Effector CD4-positive, alpha-beta T cell (primary cell): ENCODE results near the gene RBM27.
"Not testable (repeated sequence)": the region's sequence is repeated elsewhere in the genome, so short reads cannot be mapped to it uniquely, and the experiment has no call there.

Experiments
- DNase-seq: peaks from one replicate; pipeline ENCODE4 v3.0.0-alpha.2; 2020

Gene RBM27

DNA sequence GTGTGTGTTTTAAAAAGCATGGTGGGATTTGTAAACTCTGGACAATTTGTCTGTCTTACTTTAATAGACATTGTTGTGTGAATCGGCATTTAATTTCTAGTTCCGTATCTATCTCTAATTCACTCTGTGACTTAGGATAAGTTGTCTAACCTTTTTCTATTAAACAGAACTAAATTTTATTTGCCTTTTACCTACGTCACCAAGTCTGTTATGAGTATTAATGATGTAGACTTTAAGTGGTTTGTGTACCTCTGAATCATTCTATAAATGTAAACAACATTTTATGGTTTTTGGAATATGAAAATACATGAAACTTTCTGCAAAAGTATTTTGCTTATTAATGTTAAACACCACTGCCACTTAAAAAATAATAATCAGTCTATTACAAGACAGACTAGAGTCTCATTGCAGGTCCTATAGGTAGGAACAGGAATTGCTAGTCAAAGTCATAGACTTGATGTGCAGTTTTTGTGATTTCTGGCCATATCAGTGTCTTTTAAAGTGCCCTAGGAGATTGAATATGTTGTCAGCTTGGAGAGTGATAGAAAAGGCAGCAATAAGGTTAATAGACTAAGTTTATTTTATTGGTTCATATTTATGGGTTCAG lies 5.6 kb downstream of the RBM27 start:
- no peak for DNase-seq

DNA sequence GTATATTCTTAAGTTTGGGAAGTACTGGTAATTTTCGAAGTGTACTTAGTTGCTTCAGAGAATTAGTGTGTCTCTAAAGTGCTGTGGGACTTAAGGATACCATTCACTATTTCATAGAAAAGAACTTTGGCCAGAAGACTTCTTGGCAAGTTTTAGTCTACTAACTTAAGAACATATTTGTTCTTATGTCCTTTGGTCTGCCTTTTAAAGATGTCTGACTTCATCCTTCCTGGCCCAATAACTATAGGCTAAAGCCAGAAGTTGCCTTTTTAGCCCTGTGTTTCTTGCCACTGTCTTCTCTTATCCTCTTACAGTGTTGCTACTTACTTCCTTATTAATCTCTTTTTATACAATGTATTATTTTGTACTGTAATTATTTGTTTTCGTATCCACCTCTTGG lies 6.3 kb downstream of the RBM27 start:
- DNase-seq = no peak

DNA sequence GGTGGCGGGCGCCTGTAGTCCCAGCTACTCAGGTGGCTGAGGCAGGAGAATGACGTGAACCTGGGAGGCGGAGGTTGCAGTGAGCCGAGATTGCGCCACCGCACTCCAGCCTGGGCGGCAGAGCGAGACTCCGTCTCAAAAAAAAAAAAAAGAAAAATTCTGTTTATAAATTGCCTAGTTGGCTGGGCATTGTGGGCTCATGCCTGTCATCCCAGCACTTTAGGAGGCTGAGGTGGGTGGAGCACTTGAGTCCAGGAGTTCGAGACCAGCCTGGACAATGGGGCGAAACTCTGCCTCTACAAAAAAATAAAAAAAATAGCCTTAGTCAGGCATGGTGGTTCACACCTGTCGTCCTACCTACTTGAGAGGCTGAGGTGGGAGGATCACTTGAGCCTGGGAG lies 7.4 kb downstream of the RBM27 start:
- DNase-seq = not testable (repeated sequence)

DNA sequence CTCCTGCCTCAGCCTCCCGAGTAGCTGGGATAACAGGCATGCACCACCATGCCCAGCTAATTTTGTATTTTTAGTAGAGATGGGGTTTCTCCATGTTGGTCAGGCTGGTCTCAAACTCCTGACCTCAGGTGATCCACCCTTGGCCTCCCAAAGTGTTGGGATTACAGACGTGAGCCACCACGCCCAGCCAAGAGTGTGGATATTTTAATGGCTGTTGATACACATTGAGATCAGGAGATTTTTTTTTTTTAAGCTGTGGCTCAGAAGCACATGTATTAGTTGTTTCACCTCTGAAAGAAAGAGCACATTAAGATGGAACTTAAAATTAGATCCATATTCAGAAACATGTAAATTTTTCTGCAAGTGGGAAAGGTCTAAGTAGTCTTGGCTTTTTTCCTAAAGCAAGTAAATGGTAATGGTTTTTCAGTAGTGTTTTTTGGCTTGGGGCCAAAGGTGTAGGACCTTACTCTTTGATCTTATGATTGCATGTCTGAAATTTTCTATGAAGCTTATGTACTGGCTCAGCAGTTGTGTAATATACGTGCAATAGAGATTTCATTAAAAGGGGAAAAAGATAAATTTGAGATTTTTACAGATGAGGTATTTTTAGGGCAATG lies 9.9 kb downstream of the RBM27 start:
- no peak for DNase-seq

DNA sequence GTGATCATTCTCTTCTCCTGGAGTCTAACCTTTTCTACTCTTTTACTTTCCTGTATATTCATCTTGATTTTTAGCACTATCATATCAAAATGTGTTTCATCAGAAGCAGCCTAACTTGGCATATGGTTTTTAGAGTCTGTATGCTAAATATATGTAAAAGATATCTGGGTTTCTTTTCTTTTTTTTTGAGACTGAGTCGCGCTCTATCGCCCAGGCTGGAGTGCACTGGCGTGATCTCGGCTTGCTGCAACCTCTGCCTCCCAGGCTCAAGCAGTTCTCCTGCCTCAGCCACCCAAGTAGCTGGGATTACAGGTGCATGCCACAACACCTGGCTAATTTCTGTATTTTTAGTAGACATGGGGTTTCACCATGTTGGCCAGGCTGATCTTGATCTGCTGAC lies 11.5 kb downstream of the RBM27 start:
- not testable (repeated sequence) for DNase-seq

DNA sequence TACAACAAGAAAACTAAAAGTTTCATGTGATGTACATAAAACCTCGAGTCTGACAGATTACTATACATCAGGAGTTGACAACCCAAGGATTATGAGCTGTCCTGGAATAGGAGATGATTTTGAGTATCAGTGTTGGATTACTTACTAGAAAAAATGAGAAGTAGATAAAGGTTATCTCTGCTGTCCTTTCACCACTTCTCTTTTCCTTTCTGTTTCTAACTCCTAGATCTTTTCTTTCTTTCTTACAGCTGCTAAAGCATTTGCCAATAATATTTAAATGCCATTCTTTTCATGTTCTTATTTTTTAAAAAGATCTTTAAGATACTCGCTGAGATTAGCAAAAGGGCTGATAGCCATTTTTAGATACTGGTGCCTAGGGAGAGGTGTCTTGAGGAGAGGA lies 14.8 kb downstream of the RBM27 start:
- DNase-seq = no peak

DNA sequence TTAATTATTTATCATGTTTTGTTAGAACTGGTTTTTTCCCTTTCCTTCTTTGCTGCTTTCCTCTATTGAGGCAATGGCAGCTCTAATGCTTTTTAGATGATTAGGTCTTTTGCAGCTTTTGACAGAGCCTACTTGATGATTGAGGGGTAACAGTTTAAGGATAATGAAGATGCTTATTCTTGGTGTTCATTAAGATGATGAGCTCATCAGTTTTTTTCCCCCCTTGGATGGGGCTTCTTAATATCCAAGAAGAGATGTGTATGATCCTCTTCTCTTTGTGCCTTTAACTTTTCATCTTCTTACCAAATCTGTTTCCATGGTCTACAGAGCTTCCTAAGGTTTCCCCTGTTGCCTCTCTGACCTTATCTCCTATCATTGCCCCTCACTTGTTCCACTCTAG lies 15.8 kb downstream of the RBM27 start:
- no peak for DNase-seq

DNA sequence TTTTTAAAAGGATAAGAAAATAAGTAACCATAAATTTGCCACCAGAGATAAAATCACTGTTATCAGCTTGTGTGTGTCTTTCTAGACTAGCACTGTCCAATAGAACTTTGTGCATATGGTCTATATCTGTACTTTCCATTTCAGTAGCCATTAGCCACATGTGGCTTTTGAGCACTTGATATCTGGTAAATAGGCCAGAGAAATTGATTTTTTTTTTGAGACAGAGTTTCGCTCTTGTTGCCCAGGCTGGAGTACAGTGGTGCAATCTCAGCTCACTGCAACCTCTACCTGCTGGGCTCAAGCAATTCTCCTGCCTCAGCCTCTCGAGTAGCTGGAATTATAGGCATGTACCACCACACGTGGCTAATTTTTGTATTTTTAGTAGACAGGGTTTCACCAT lies 17.8 kb downstream of the RBM27 start:
- DNase-seq = no peak

DNA sequence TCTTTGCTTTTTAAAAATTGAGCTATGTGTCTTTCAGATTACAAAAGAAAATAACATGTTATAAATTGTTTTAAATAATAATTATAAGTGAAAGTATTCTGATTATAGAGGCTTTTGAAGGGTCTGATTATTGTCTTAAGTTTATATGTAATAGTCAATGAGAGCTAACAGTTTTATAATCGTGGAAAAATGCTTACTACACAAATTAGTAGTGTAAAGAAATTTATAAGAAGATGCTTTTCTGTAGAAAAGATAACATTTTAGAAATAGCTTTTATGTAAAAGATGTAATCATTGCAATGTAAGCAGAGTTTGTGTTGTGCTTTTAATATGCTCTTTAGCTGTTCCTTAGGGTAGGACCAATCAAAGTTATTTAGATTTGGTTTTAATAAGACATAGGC lies 18.6 kb downstream of the RBM27 start:
- no peak for DNase-seq

DNA sequence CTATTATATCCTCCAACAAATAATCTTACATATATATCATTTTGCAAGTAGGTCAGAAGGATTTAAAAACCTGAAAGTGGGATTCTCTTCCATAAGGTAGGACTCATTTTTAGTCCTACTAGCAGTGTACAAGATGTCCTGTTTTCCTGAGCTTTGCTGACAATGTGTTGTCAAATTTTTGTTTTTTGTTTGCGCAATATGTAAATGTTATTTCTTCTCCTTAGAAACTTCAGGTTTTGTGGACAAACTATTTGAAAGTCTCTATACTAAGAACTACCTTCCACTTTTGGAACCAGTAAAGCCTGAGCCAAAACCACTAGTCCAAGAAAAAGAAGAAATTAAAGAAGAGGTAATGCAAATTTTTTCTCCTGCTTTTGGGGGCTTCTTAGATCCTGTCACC lies 19.8 kb downstream of the RBM27 start:
- DNase-seq = no peak

DNA sequence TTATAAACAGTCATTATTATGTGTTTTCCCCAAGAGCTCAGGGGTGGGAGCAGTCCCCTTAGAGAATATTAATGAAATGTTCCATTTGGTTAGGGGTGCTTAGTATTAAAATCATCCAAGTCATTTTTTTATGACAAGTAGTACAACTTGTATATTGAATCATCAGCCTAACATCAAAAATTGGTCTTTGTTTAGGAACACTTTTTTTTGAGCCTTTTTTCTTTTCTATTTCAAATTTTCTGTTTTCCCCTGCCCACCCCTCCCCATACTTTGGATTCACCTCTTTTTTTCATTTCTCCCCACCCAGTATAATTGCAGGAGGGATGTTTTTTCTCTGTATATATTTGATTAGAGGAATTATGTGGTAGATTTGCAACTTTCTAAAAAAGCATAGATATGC lies 25.8 kb downstream of the RBM27 start:
- DNase-seq = no peak

DNA sequence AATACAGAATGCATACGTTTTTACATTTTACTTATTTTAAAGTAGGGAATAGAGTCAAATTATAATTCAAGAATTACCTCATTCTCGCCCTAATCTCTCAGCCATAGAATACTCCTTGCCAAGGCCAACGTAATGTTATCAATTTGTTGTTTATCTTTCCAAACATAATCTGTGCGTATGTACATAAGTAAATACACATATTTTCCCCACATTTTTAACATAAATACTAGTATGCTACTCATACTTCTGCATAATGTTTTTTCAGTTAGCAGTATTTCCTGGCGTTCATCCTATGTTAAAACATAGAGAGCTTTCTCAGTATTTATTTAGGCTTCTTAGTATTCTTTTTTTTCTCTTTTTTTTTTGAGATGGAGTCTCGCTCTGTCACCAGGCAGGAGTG lies 28.8 kb downstream of the RBM27 start:
- DNase-seq = no peak

DNA sequence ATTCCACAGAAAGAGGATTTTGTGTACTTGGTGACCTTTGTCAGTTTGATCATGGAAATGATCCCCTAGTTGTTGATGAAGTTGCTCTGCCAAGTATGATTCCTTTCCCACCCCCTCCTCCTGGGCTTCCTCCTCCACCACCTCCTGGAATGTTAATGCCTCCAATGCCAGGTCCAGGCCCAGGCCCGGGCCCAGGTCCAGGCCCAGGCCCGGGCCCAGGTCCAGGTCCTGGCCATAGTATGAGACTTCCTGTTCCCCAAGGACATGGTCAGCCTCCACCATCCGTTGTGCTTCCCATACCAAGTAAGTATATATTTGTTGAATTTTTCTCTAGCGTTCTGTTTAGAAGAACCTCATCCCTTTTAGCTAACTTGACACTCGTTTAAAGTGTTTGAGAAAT lies 30.0 kb downstream of the RBM27 start:
- no peak for DNase-seq

DNA sequence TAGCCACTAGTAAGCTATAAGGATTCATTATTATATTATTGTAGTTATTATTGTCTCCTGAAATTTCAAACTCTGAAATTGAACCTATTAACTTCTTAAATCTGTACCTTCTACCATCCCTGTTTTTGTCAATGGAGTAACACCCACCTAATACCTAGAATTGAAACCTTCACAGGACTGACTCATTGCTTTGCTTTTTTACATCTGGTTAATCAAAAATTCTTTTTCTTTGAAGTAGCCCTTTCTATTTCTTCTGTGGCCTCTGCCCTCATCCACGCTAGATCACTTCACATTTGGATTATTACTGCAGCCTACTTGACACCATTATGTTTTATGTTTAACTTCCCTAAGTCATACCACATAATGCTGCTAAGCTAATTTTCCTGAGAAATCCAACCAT lies 35.6 kb downstream of the RBM27 start:
- DNase-seq = no peak

DNA sequence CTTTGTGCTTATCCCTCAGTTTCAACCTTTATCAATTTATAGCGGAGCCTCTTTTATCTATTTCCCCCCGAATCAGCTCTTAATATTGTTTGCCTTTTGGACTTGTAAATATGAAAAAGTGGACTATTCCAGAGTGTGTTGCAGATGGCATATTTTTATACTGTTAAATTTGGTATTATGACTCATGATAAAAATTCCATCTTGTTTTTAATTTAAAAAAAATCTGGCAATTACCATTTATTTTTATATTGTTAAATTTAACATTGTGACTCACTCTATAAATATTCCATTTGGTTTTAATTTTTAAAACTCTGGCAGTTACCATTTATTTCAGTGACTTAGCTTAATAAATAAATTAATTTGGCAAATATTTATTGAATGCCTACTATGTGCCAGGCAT lies 37.5 kb downstream of the RBM27 start:
- DNase-seq = no peak

DNA sequence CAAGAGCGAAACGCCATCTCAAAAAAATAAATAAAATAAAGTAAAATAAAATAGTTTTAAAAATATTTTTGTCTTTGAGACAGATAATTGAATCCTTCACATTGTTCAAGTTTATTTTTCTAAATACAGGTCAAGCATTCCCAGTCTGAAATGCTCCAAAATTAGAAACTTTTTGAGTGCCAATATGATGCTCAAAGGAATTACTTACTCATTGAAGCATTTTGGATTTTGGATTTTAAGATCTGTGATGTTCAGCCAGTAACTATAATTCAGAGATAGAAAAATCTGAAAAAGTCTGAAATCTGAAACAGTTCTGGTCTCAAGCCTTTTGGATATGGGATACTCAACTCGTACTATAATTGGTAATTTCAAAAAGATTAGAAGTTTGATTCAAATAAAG lies 39.8 kb downstream of the RBM27 start:
- no peak for DNase-seq

DNA sequence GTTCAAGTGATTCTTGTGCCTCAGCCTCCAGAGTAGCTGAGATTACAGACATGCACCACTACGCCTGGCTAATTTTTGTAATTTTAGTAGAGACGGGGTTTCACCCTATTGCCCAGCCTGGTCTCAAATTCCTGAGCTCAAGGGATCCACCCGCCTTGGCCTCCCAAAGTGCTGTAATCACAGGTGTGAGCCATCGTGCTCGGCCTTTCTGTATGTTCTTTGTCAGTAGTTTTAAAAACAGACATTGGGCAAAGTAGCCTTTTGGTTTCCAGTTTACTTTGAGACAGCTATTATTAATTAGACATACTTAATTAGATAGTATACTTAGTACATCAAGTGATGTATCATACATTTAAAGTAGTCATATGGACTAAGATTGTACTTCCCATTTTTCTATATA lies 45.2 kb downstream of the RBM27 start:
- DNase-seq = no peak

DNA sequence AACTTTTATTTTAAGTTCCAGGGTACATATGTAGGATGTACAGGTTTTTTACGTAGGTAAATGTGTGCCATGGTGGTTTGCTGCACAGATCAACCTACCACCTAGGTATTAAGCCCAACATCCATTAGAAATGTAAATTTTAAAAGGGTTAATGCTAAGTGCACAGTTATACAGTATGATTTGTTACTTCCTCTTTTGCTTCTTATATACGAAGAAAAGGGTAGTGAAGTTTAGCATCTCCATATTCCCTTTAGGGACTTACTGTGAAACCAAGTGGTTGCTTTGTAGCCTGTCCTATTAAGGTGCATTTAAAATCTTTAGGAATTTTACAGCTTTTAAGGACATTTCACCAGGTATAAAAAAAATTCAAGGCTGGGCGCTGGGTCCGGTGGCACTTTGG lies 46.4 kb downstream of the RBM27 start:
- no peak for DNase-seq
